ENCODE results near the gene DLEU7. TPM values are rescaled to one million over a fixed set of nuclear protein-coding genes. Genes with fewer than 3 reads are reported as not detected.

Gene DLEU7
- total and polyA plus RNA-seq, 10 of the 15 experiments (the other 5 are each of a cell fraction or from before 2014, with no cell fraction given): not detected

- no peaks in the 10 kb centered on the region for H3K36me3 ChIP-seq (ENCODE audit: control insufficient read depth in 2 of 2, insufficient read depth in 2 of 2, low read length in 1 of 2)
- DNase-seq (ENCODE audit: low read depth, low spot score) (no peak), FAIRE-seq (no peak), ATAC-seq (no peak)
- in situ Hi-C loops (cut with MboI) (no loop called here), intact Hi-C loops (cut with micrococcal nuclease; ENCODE audit: unreplicated experiment) (no loop called here)
- H3K79me2 ChIP-seq (ENCODE audit: control insufficient read depth, insufficient read depth, low read length): no peaks in the 10 kb centered on the region
- TF ChIP-seq ZNF24 (IDR thresholded peaks at IDR 0.05): no peak
- no peak for TF ChIP-seq ZNF217 (IDR thresholded peaks at IDR 0.05)
- no peak for TF ChIP-seq HDAC6 (IDR thresholded peaks at IDR 0.05; ENCODE audit: unreplicated experiment)
- TF ChIP-seq USF2 (IDR thresholded peaks at IDR 0.05; ENCODE audit: borderline replicate concordance, low read depth, low read length): no peak
- no peak for TF ChIP-seq SUZ12 (IDR thresholded peaks at IDR 0.05; ENCODE audit: unreplicated experiment)
- no peak for TF ChIP-seq MEF2A (IDR thresholded peaks at IDR 0.05; ENCODE audit: insufficient read depth, low read depth, low read length)
- TF ChIP-seq RB1 (IDR thresholded peaks at IDR 0.05; ENCODE audit: borderline replicate concordance): no peak
- TF ChIP-seq SPI1 (IDR thresholded peaks at IDR 0.05; ENCODE audit: borderline replicate concordance, insufficient read depth, low read depth, low read length): no peak
- no peak for TF ChIP-seq NR2F1 (conservative IDR thresholded peaks at IDR 0.05)
- TF ChIP-seq ATF7 (IDR thresholded peaks at IDR 0.05; ENCODE audit: low read depth): no peak
- TF ChIP-seq ZBTB11 (CRISPR knock-in tag; IDR thresholded peaks at IDR 0.05): no peak
- TF ChIP-seq JUND (IDR thresholded peaks at IDR 0.05; ENCODE audit: low read depth, low read length): no peak
- no peak for TF ChIP-seq ATF3 (IDR thresholded peaks at IDR 0.05; ENCODE audit: borderline replicate concordance, extremely low read depth, low read depth, low read length)
- no peak for TF ChIP-seq EGR1 (IDR thresholded peaks at IDR 0.05; ENCODE audit: borderline replicate concordance in 1 of 2, low read depth in 2 of 2, low read length in 2 of 2)
- no peak for TF ChIP-seq E2F4 (IDR thresholded peaks at IDR 0.05; ENCODE audit: low read depth, low read length)
- TF ChIP-seq BACH1 (IDR thresholded peaks at IDR 0.05; ENCODE audit: borderline replicate concordance): no peak
- TF ChIP-seq POLR2AphosphoS5 (IDR thresholded peaks at IDR 0.05; ENCODE audit: low read length): no peak
- ChIA-PET CTCF (interaction anchor here (1.2 to 2.1 kb wide), 3 partner anchors 11 to 99 kb away, joined by 7 to 12 read pairs (median 7); no protein-coding TSS in a partner anchor), RAD21 (ENCODE audit: unreplicated experiment) (interaction anchor here (1.0 to 4.8 kb wide), 3 partner anchors 79 to 101 kb away, joined by 3 to 68 read pairs (median 3); no protein-coding TSS in a partner anchor), POLR2A (interaction anchor here (0.7 to 1.1 kb wide), 2 partner anchors 97 to 590 kb away, joined by 3 read pairs; partner anchors contain the start of gene RNASEH2B), SMC1A (ENCODE audit: uncharacterized antibody, unreplicated experiment) (interaction anchor here (0.8 to 5.1 kb wide), 15 partner anchors 9 to 832 kb away, joined by 3 to 44 read pairs (median 3); partner anchors contain the start of gene RNASEH2B)
- no peak overlapping the region for H3K4me2 ChIP-seq (ENCODE audit: control insufficient read depth, insufficient read depth)
- no peak overlapping the region for H3K9ac ChIP-seq (ENCODE audit: control insufficient read depth, insufficient read depth, low read length)
- H3K4me1 ChIP-seq (ENCODE audit: control insufficient read depth, insufficient read depth, low read length): peaks cover 20% of the 10 kb centered on the region
- H3K27ac ChIP-seq (ENCODE audit: control insufficient read depth, insufficient read depth): no peak overlapping the region
- H3K4me3 ChIP-seq: no peak overlapping the region
- no peaks in the 10 kb centered on the region for H3K9me3 ChIP-seq (replicated peaks; ENCODE audit: control insufficient read depth, insufficient read depth, low read length)
- H3K27me3 ChIP-seq (replicated peaks in 1 of 2; ENCODE audit: control insufficient read depth in 2 of 2, insufficient read depth in 2 of 2, low read length in 1 of 2): no peaks in the 10 kb centered on the region
- H4K20me1 ChIP-seq (ENCODE audit: control insufficient read depth, insufficient read depth): no peaks in the 10 kb centered on the region
- H2AFZ ChIP-seq (ENCODE audit: control insufficient read depth, low read depth, low read length): no peak overlapping the region
- BruUV-seq (replicated peaks): no TSS peak
- WGBS (ENCODE audit: insufficient coverage, insufficient replicate concordance, low lambda C conversion rate, missing lambda C conversion rate): 96% methylated on average over 4 of the region's 4 CpGs
Measured at GRCh38 chr13:50812242-50812641, 31.2 kb downstream of the DLEU7 start.

All from GM12878 (cell line).